Trophoblast cell (in vitro differentiated cells and primary cell): ENCODE measurements around the gene LPCAT3.

Experiments used
- DNase-seq, 2 donors: peaks; one replicate each; pipeline ENCODE4 v3.0.0-alpha.2; 2016
- H2AFZ ChIP-seq: 2 replicates; pipeline ENCODE4 v1.6.1; 2013; ENCODE audit warnings: low read length, moderate library complexity, mild to moderate bottlenecking; ENCODE audit not compliant: insufficient read depth, poor library complexity
- H2AK5ac ChIP-seq: 2 replicates; pipeline ENCODE4 v1.6.1; 2013; ENCODE audit warnings: mild to moderate bottlenecking, low read length
- H2BK120ac ChIP-seq: 2 replicates; pipeline ENCODE4 v1.6.1; 2013; ENCODE audit warnings: low read length, mild to moderate bottlenecking, moderate library complexity; ENCODE audit not compliant: insufficient read depth, poor library complexity
- H2BK12ac ChIP-seq: 2 replicates; pipeline ENCODE4 v1.6.1; 2013; ENCODE audit warnings: mild to moderate bottlenecking, low read length, moderate library complexity
- H2BK5ac ChIP-seq: 2 replicates; pipeline ENCODE4 v1.6.1; 2013; ENCODE audit warnings: low read length, low read depth, moderate library complexity, mild to moderate bottlenecking; ENCODE audit not compliant: poor library complexity
- H3K14ac ChIP-seq: 2 replicates; pipeline ENCODE4 v1.6.1; 2013; ENCODE audit warnings: mild to moderate bottlenecking, low read length
- H3K18ac ChIP-seq: 2 replicates; pipeline ENCODE4 v1.6.1; 2013; ENCODE audit warnings: mild to moderate bottlenecking, low read length
- H3K23ac ChIP-seq: 2 replicates; pipeline ENCODE4 v1.6.1; 2013; ENCODE audit warnings: low read length
- H3K27ac ChIP-seq: 2 replicates; pipeline ENCODE4 v1.5.1; 2013; ENCODE audit warnings: low read depth, mild to moderate bottlenecking, inconsistent platforms, low read length, moderate library complexity
- H3K27me3 ChIP-seq: 2 replicates; pipeline ENCODE4 v1.6.1; 2013; ENCODE audit warnings: inconsistent platforms, mild to moderate bottlenecking, low read length, moderate library complexity; ENCODE audit not compliant: insufficient read depth
- H3K36me3 ChIP-seq, 2 experiments: 1 replicate in 1 of 2; 2 replicates in 1 of 2; pipeline ENCODE4 v1.6.1; 2013; ENCODE audit warnings: low read length in 2 of 2, mild to moderate bottlenecking in 2 of 2, moderate library complexity in 1 of 2; ENCODE audit not compliant: insufficient read depth in 2 of 2, control insufficient read depth in 1 of 2
- H3K4ac ChIP-seq: 2 replicates; pipeline ENCODE4 v1.6.1; 2013; ENCODE audit warnings: low read depth, mild to moderate bottlenecking, low read length, moderate library complexity
- H3K4me1 ChIP-seq, 2 experiments: 1 replicate in 1 of 2; 2 replicates in 1 of 2; pipeline ENCODE4 v1.6.1; 2013; ENCODE audit warnings: low read length in 2 of 2, mild to moderate bottlenecking in 2 of 2, moderate library complexity in 1 of 2; ENCODE audit not compliant: insufficient read depth in 2 of 2, control insufficient read depth in 1 of 2
- H3K4me2 ChIP-seq: 2 replicates; pipeline ENCODE4 v1.6.1; 2013; ENCODE audit warnings: inconsistent platforms, mild to moderate bottlenecking, low read length, moderate library complexity
- H3K4me3 ChIP-seq: 2 replicates; pipeline ENCODE4 v1.5.1; 2013; ENCODE audit warnings: mild to moderate bottlenecking, low read depth, low read length, inconsistent platforms
- H3K79me1 ChIP-seq: one replicate; pipeline ENCODE4 v1.6.1; 2013; ENCODE audit warnings: low read length
- H3K79me2 ChIP-seq: 2 replicates; pipeline ENCODE4 v1.6.1; 2013; ENCODE audit warnings: low read length, mild to moderate bottlenecking; ENCODE audit not compliant: control insufficient read depth, insufficient read depth, poor library complexity
- H3K9ac ChIP-seq: 2 replicates; pipeline ENCODE4 v1.6.1; 2013; ENCODE audit warnings: mild to moderate bottlenecking, low read length
- H3K9me3 ChIP-seq: 2 replicates; pipeline ENCODE4 v1.6.1; 2013; ENCODE audit warnings: low read depth, mild to moderate bottlenecking, control low read depth, inconsistent platforms, low read length; ENCODE audit not compliant: insufficient read depth
- H4K12ac ChIP-seq: 2 replicates; pipeline ENCODE4 v1.6.1; 2013; ENCODE audit warnings: low read depth, mild to moderate bottlenecking, low read length, moderate library complexity
- H4K8ac ChIP-seq: 2 replicates; pipeline ENCODE4 v1.6.1; 2013; ENCODE audit warnings: low read depth, mild to moderate bottlenecking, low read length, moderate library complexity
- H4K91ac ChIP-seq: one replicate; pipeline ENCODE4 v1.6.1; 2013; ENCODE audit warnings: low read depth, mild to moderate bottlenecking, low read length, moderate library complexity
- WGBS: extraction: QIAGEN DNeasy Blood & Tissue Kit; methylation state at CpG from one replicate; pipeline ENCODE4 v1.1.7; 2013; ENCODE audit warnings: missing lambda C conversion rate; ENCODE audit not compliant: insufficient read length, insufficient coverage; ENCODE audit errors: extremely low coverage; 5-methylcytosine and 5-hydroxymethylcytosine counted together

LPCAT3 gene

GRCh38 chr12:6938353-6939190, 79.7 kb downstream of the LPCAT3 start:
- peaks cover 63 to 70% of the 10 kb centered on the region in 2 experiments for H3K36me3 ChIP-seq
- WGBS = no CpG with 5 or more reads among the region's 32 CpGs

GRCh38 chr12:6937481-6938352, 80.6 kb downstream of the LPCAT3 start:
- Histone ChIP-seq H4K8ac (peak overlapping the region; percentile 84), H3K36me3 (peaks cover 66 to 74% of the 10 kb centered on the region in 2 experiments), H2BK12ac (no peak overlapping the region), H3K4me2 (peak overlapping the region; percentile 72), H3K9ac (peak overlapping the region; percentile 77), H3K9me3 (peaks cover 2% of the 10 kb centered on the region), H3K4ac (peak overlapping the region; percentile 28), H3K23ac (no peak overlapping the region), H3K79me1 (peaks cover 8% of the 10 kb centered on the region), H3K14ac (peak overlapping the region; percentile 71), H2BK5ac (peak overlapping the region; percentile 29), H4K12ac (peak overlapping the region; percentile 56), H3K27me3 (no peaks in the 10 kb centered on the region), H3K79me2 (peaks cover 5% of the 10 kb centered on the region), H3K4me3 (peak overlapping the region; percentile 54), H3K27ac (peak overlapping the region; percentile 70), H3K18ac (peak overlapping the region; percentile 31), H3K4me1 (peaks cover 7 to 9% of the 10 kb centered on the region in 2 experiments), H2BK120ac (peak overlapping the region; percentile 34), H4K91ac (peak overlapping the region; percentile 71), H2AK5ac (peak overlapping the region; percentile 61), H2AFZ (no peak overlapping the region)
- WGBS = no CpG with 5 or more reads among the region's 80 CpGs
- peak; percentile 96 to 98 for DNase-seq

More at GRCh38 chr12:6938353-6939190, 79.7 kb downstream of the LPCAT3 start:
- Histone ChIP-seq H2BK12ac (peak overlapping the region; percentile 13), H2BK5ac (no peak overlapping the region), H4K91ac (peak overlapping the region; percentile 33), H3K14ac (peak overlapping the region; percentile 19), H2AFZ (no peak overlapping the region), H3K23ac (no peak overlapping the region), H3K4me2 (peak overlapping the region; percentile 33), H3K4me1 (peaks cover 7 to 9% of the 10 kb centered on the region in 2 experiments), H3K27me3 (no peaks in the 10 kb centered on the region), H2BK120ac (no peak overlapping the region), H3K9me3 (peaks cover 2% of the 10 kb centered on the region), H3K79me2 (peaks cover 5% of the 10 kb centered on the region), H3K27ac (peak overlapping the region; percentile 4), H3K9ac (no peak overlapping the region), H3K4me3 (no peak overlapping the region), H4K12ac (peak overlapping the region; percentile 55), H3K18ac (peak overlapping the region; percentile 40), H4K8ac (peak overlapping the region; percentile 18), H3K79me1 (peaks cover 8% of the 10 kb centered on the region), H2AK5ac (peak overlapping the region; percentile 38), H3K4ac (peak overlapping the region; percentile 28)
- DNase-seq = no peak

- no peak overlapping the region for H2BK120ac ChIP-seq
Observed at GRCh38 chr12:6936636-6937480, 81.4 kb downstream of the LPCAT3 start.

More at GRCh38 chr12:6936636-6937480, 81.4 kb downstream of the LPCAT3 start:
- H2BK5ac ChIP-seq = no peak overlapping the region
- WGBS = no CpG with 5 or more reads among the region's 36 CpGs
- H3K36me3 ChIP-seq = peaks cover 66 to 74% of the 10 kb centered on the region in 2 experiments
- H3K23ac ChIP-seq = no peak overlapping the region
- peak overlapping the region; percentile 59 for H4K8ac ChIP-seq
- no peaks in the 10 kb centered on the region for H3K9me3 ChIP-seq
- no peaks in the 10 kb centered on the region for H3K27me3 ChIP-seq
- no peak overlapping the region for H3K4ac ChIP-seq
- H3K18ac ChIP-seq = no peak overlapping the region
- H2BK12ac ChIP-seq = no peak overlapping the region
- H3K79me2 ChIP-seq = peaks cover 8% of the 10 kb centered on the region
- no peak overlapping the region for H4K91ac ChIP-seq
- H3K4me3 ChIP-seq = peak overlapping the region; percentile 54
- H2AK5ac ChIP-seq = no peak overlapping the region
- H3K79me1 ChIP-seq = peaks cover 8% of the 10 kb centered on the region
- DNase-seq = no peak
- peak overlapping the region; percentile 72 for H3K4me2 ChIP-seq
- peak overlapping the region; percentile 70 for H3K27ac ChIP-seq
- no peak overlapping the region for H3K9ac ChIP-seq
- no peak overlapping the region for H2AFZ ChIP-seq
- H4K12ac ChIP-seq = peak overlapping the region; percentile 46
- no peak overlapping the region for H3K14ac ChIP-seq
- H3K4me1 ChIP-seq = peaks cover 5 to 9% of the 10 kb centered on the region in 2 experiments
